DND-41 (cell line): ENCODE data around the gene AKAP8.

Source experiments
- EZH2 ChIP-seq: IDR thresholded peaks from 3 replicates; pipeline ENCODE4 v1.6.1; 2012; ENCODE audit warnings: borderline replicate concordance, low read depth, mild to moderate bottlenecking, moderate library complexity, low read length, inconsistent platforms; ENCODE audit not compliant: severe bottlenecking
- TF ChIP-seq, protein P1 (sequence below): IDR thresholded peaks from 2 replicates; pipeline ENCODE4 v1.5.1; 2012; ENCODE audit warnings: borderline replicate concordance, low read length, moderate library complexity, mild to moderate bottlenecking; ENCODE audit not compliant: poor library complexity, severe bottlenecking; ENCODE audit errors: extremely low read depth

DNA sequence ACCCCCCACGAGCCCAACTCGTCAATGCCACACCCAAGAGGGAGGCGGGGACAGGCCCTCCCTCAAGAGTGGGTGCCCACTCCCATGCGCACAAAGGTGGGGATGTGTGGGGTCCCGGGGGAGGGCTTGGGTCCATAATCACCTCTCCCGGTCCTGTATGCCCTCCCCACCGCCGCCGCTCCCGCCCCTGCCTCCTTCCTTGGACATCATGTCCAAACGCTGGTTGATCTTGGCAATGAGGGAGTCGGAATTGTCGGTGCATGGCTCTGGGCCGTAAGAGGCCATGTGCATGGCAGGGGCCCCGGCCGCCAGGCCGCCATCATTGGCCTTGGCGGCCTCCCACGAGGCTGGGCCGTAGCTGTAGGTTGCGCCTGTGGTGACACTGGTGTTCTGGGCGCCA, 5.9 kb downstream of the AKAP8 start:
- TF ChIP-seq, protein P1, sequence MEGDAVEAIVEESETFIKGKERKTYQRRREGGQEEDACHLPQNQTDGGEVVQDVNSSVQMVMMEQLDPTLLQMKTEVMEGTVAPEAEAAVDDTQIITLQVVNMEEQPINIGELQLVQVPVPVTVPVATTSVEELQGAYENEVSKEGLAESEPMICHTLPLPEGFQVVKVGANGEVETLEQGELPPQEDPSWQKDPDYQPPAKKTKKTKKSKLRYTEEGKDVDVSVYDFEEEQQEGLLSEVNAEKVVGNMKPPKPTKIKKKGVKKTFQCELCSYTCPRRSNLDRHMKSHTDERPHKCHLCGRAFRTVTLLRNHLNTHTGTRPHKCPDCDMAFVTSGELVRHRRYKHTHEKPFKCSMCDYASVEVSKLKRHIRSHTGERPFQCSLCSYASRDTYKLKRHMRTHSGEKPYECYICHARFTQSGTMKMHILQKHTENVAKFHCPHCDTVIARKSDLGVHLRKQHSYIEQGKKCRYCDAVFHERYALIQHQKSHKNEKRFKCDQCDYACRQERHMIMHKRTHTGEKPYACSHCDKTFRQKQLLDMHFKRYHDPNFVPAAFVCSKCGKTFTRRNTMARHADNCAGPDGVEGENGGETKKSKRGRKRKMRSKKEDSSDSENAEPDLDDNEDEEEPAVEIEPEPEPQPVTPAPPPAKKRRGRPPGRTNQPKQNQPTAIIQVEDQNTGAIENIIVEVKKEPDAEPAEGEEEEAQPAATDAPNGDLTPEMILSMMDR, result no peak
- TF ChIP-seq EZH2, result no peak
